ENCODE measurements around the gene CLCF1. TPM values are rescaled to one million over a fixed set of nuclear protein-coding genes. Genes with fewer than 3 reads are reported as not detected.
A peak's percentile ranks its signal among the peaks of the same experiment; 100 is the strongest.

CLCF1 gene
- total RNA-seq, 1 donor from 2014 or later, result 1.8 TPM

GRCh38 chr11:67401495-67402191 lies 28.2 kb upstream of the CLCF1 start, which contains the start of gene PPP1CA:
Gene PPP1CA (minus strand): TSS chr11:67401858. CDS start chr11:67401782, 76 bp downstream.
- TF ChIP-seq CTCF (IDR thresholded peaks at IDR 0.05; ENCODE audit: insufficient read depth, low read length, severe bottlenecking), result peak; percentile 45
- Histone ChIP-seq H3K4me3 (ENCODE audit: low read depth, low read length) (peak within 1 kb of the TSS; percentile 94), H3K27me3 (ENCODE audit: control insufficient read depth, insufficient read depth, low read length) (no peaks in the 10 kb centered on the region), H3K36me3 (ENCODE audit: control insufficient read depth, insufficient read depth, low read length) (peaks cover 22% of the 10 kb centered on the region)
- DNase-seq (ENCODE audit: low read depth) (peak; percentile 53), FAIRE-seq (no peak)

GRCh38 chr11:67400942-67401494 lies 27.6 kb upstream of the CLCF1 start:
- H3K36me3 ChIP-seq (ENCODE audit: control insufficient read depth, insufficient read depth, low read length), result peaks cover 23% of the 10 kb centered on the region
- no peak for DNase-seq (ENCODE audit: low read depth)
- no peak for FAIRE-seq
- H3K27me3 ChIP-seq (ENCODE audit: control insufficient read depth, insufficient read depth, low read length), result no peaks in the 10 kb centered on the region
- H3K4me3 ChIP-seq (ENCODE audit: low read depth, low read length), result peak overlapping the region; percentile 94
- TF ChIP-seq CTCF (IDR thresholded peaks at IDR 0.05; ENCODE audit: insufficient read depth, low read length, severe bottlenecking), result no peak

GRCh38 chr11:67400251-67400941 lies 27.0 kb upstream of the CLCF1 start:
- Histone ChIP-seq H3K4me3 (ENCODE audit: low read depth, low read length) (peak overlapping the region; percentile 94), H3K27me3 (ENCODE audit: control insufficient read depth, insufficient read depth, low read length) (no peaks in the 10 kb centered on the region), H3K36me3 (ENCODE audit: control insufficient read depth, insufficient read depth, low read length) (peaks cover 23% of the 10 kb centered on the region)
- FAIRE-seq, result no peak
- no peak for DNase-seq (ENCODE audit: low read depth)
- TF ChIP-seq CTCF (IDR thresholded peaks at IDR 0.05; ENCODE audit: insufficient read depth, low read length, severe bottlenecking), result no peak

GRCh38 chr11:67398661-67399563 lies 25.5 kb upstream of the CLCF1 start:
- Histone ChIP-seq H3K4me3 (ENCODE audit: low read depth, low read length) (no peak overlapping the region), H3K27me3 (ENCODE audit: control insufficient read depth, insufficient read depth, low read length) (no peaks in the 10 kb centered on the region), H3K36me3 (ENCODE audit: control insufficient read depth, insufficient read depth, low read length) (peaks cover 23% of the 10 kb centered on the region)
- DNase-seq (ENCODE audit: low read depth) (no peak), FAIRE-seq (no peak)
- TF ChIP-seq CTCF (IDR thresholded peaks at IDR 0.05; ENCODE audit: insufficient read depth, low read length, severe bottlenecking), result no peak

- DNase-seq (ENCODE audit: low read depth) (no peak), FAIRE-seq (no peak)
- Histone ChIP-seq H3K27me3 (ENCODE audit: control insufficient read depth, insufficient read depth, low read length) (no peaks in the 10 kb centered on the region), H3K4me3 (ENCODE audit: low read depth, low read length) (no peak overlapping the region), H3K36me3 (ENCODE audit: control insufficient read depth, insufficient read depth, low read length) (peaks cover 24% of the 10 kb centered on the region)
- TF ChIP-seq CTCF (IDR thresholded peaks at IDR 0.05; ENCODE audit: insufficient read depth, low read length, severe bottlenecking), result no peak
These were observed 24.7 kb upstream of the CLCF1 start for GRCh38 chr11:67397986-67398660.

All from bronchial epithelial cell (primary cell).